Left cardiac atrium (tissue), 4 donors: Measurements from ENCODE around the gene ATP5PF. TPM values are rescaled to one million over a fixed set of nuclear protein-coding genes. Genes with fewer than 3 reads are reported as not detected.
"Not testable (repeated sequence)": the region's sequence is repeated elsewhere in the genome, so short reads cannot be mapped to it uniquely, and the experiment has no call there.

Source experiments
- ATAC-seq, 2 donors: fragments of 200-7000 bp; cut with Tn5 transposase; one replicate each; pipeline ENCODE4 v1.9.1; 2020; ENCODE audit warnings: mild to moderate bottlenecking in 2 of 2, moderate library complexity in 2 of 2
- DNase-seq: peaks from one replicate; pipeline ENCODE4 v3.0.0-alpha.2; 2020
- intact Hi-C, 2 donors: fragments of 100-400 bp; cut with DNase I; formaldehyde crosslinking; loops; one replicate each; pipeline versions ENCODE4 v1.14.1 to v1.15.1; 2022 to 2023
- total RNA-seq, 2 donors: library from RNA; stranded (reverse); fragmentation: NEBNext Ultra II Directional; extraction: Animal tissue kit (Norgen Biotek cat#: 25700); gene quantifications; one replicate each; pipeline ENCODE4 v1.2.1, GENCODE V29; 2021
- donor health status: DM: no; HTN: yes; CAD: no.
- donor health status: DM: no; HTN: yes; CAD: no; lungs with severe emphysema.
- donor health status: DM: yes; HTN: yes; CAD: no.
- donor health status: Dilated cardiomyopathy.

The ATP5PF gene
- total RNA-seq, 2 donors from 2014 or later, result 570 to 588 TPM

GRCh38 chr21:25733859-25734653 lies 648 bp downstream of the ATP5PF start:
- intact Hi-C loops, result no loop called here
- DNase-seq (peak; percentile 41), ATAC-seq (peak; percentile 17 to 31)

- intact Hi-C loops, result no loop called here
- DNase-seq (no peak), ATAC-seq (no peak)
These were observed 2.5 kb downstream of the ATP5PF start for GRCh38 chr21:25732091-25732760.

- intact Hi-C loops, result no loop called here
- ATAC-seq (no peak), DNase-seq (no peak)
These were observed 12.1 kb downstream of the ATP5PF start for GRCh38 chr21:25722631-25723030.

- no peak for DNase-seq
- intact Hi-C loops, result no loop called here
- ATAC-seq, result peak; percentile 25 to 40
These were observed 12.7 kb downstream of the ATP5PF start for GRCh38 chr21:25721987-25722386.

- intact Hi-C loops, result no loop called here
- peak in 1 of 2 donors; percentile 70 for ATAC-seq
- DNase-seq, result no peak
These were observed 17.1 kb downstream of the ATP5PF start for GRCh38 chr21:25717491-25718147.

GRCh38 chr21:25714066-25714465 lies 20.6 kb downstream of the ATP5PF start:
- intact Hi-C loops, ATAC-seq, DNase-seq: not testable (repeated sequence)

GRCh38 chr21:25710550-25710949 lies 24.2 kb downstream of the ATP5PF start:
- intact Hi-C loops, result no loop called here
- ATAC-seq (no peak), DNase-seq (no peak)

- no peak for DNase-seq
- no peak for ATAC-seq
- intact Hi-C loops, result loop anchor here (5.0 to 10.0 kb wide), 2 partner anchors 65 to 102 kb away; partner anchors contain the start of gene MRPL39 (in 1 of the 2)
These were observed 24.9 kb downstream of the ATP5PF start for GRCh38 chr21:25709684-25710265.

GRCh38 chr21:25708467-25709065 lies 26.1 kb downstream of the ATP5PF start:
- DNase-seq (peak; percentile 42), ATAC-seq (no peak)
- intact Hi-C loops, result loop anchor here (1.0 to 10.0 kb wide), 3 partner anchors 64 to 101 kb away; partner anchors contain the start of gene MRPL39 (in 1 of the 2)

- ATAC-seq, result no peak
- no peak for DNase-seq
These were observed 33.2 kb downstream of the ATP5PF start for GRCh38 chr21:25701529-25701928.

GRCh38 chr21:25700741-25701140 lies 34.0 kb downstream of the ATP5PF start:
- intact Hi-C loops, result loop anchor here in 1 of 2 donors (10.0 kb wide), 1 partner anchor 56 kb away; no protein-coding TSS in a partner anchor
- DNase-seq, result no peak
- no peak for ATAC-seq

More at GRCh38 chr21:25701529-25701928, 33.2 kb downstream of the ATP5PF start:
- intact Hi-C loops, result loop anchor here in 1 of 2 donors (10.0 kb wide), 1 partner anchor 57 kb away; no protein-coding TSS in a partner anchor

- DNase-seq, intact Hi-C loops, ATAC-seq: not testable (repeated sequence)
These were observed 39.2 kb downstream of the ATP5PF start for GRCh38 chr21:25695461-25695860.

GRCh38 chr21:25691976-25692375 lies 42.7 kb downstream of the ATP5PF start:
- DNase-seq, result peak; percentile 39
- intact Hi-C loops, result no loop called here
- peak in 1 of 2 donors; percentile 74 for ATAC-seq

- no peak for ATAC-seq
- intact Hi-C loops, result no loop called here
- DNase-seq, result no peak
These were observed 45.5 kb downstream of the ATP5PF start for GRCh38 chr21:25689226-25689625.

GRCh38 chr21:25688275-25689155 lies 46.2 kb downstream of the ATP5PF start:
- DNase-seq (no peak), ATAC-seq (peak in 1 of 2 donors; percentile 39)
- intact Hi-C loops, result no loop called here

- DNase-seq, result no peak
- no peak for ATAC-seq
- intact Hi-C loops, result no loop called here
These were observed 46.9 kb downstream of the ATP5PF start for GRCh38 chr21:25687787-25688186.

GRCh38 chr21:25682382-25682781 lies 52.3 kb downstream of the ATP5PF start:
- no peak for ATAC-seq
- no peak for DNase-seq
- intact Hi-C loops, result no loop called here

- ATAC-seq, result no peak
These were observed 58.3 kb downstream of the ATP5PF start for GRCh38 chr21:25676451-25676850.

More at GRCh38 chr21:25676451-25676850, 58.3 kb downstream of the ATP5PF start:
- no peak for DNase-seq
- intact Hi-C loops, result no loop called here
